AML-193 (cell line): ENCODE measurements around the gene GNG7.
"Not testable (repeated sequence)": the region's sequence is repeated elsewhere in the genome, so short reads cannot be mapped to it uniquely, and the experiment has no call there.

Experiments
- DNase-seq, 2 experiments: peaks; one replicate each; lab custom pipeline; 2025; lab: John Stamatoyannopoulos, UW

Gene GNG7

DNA sequence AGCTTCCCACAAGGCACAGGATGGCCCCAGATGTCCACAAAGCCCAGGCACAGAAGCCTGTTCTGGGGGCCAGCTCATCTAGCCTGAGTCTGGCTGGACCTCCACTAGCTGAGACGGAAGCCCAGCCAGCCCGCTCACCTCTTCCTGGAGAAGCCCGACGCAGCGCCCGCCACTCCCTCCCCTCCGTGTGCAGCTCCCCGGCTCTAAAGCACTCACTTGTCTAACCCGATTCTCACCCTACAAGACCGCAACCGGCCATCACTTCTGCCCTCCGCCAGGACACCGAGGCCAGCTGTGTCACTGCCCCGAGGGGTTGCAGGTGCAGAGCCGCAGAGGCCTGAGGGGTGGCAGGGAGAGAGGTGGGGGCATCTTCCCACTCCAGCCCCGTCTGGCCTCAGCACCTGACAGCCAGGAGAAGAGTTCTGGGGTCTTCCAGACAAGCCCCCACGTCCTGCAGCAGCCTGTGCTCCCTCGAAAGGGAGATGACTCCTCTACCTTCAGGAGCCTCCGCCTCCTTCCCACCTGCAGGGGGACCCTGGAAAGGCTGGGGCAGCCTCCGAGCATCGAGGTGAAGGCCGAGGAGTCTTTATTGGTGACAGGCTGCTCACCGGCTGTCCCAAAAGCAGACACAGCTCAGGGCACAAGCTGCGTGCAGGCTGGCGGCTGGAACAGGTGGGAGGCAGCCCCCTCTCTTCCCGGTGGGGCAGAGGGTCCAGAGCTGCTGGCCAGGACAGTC, 24.6 kb upstream of the GNG7 start:
- no peak for DNase-seq

DNA sequence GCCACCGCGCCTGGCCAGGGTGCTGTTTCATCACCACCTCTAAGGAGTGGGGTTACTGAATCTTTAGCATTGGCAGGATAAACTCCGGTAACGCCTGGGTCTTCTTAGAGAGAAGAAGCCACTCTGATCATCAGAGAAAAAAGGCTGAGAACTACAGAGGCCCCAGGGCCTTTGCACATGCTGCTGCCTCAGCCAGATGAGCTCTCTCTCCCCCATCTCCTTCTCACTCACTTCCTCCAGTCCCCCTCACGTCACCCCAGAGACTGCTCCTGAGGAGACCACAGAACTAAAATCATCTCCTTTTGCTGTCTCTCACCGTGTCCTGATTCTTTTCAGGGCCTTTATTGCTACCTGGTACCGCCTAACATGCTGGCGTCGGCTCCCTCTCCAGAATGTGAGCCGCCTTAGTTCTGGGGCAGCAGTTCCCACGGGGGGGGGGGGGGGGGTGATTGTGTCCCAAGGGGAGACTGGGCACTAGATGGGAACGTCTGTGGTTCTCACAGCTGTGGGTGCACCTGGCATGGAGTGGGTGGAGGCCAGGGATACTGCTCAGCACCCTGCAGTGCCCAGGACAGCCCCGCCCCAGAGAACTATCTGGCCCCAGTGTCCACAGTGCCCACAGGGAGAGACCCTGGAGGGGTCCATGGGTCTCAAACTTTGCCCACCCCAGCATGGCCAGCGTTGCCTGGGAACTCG, 23.8 kb upstream of the GNG7 start:
- DNase-seq, result no peak

DNA sequence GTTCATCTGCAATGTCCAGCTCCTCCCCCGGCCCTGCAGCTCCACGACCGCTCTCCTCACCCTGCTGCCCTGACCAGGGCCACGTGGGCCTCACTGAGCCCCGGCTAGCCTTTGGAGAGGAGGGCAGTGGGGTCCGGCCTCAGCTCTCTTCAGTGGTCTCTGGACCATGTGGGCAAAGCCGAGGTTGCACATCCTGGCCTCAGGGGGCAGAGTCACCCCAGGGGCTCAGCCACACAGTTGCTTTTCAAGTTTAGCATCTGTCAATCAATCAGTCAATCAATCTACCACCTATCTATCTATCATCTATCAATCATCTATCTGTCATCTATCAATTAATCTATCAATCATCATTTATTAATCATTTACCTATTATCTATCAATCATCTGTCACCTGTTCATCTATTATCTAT, 21.7 kb upstream of the GNG7 start:
- no peak for DNase-seq

DNA sequence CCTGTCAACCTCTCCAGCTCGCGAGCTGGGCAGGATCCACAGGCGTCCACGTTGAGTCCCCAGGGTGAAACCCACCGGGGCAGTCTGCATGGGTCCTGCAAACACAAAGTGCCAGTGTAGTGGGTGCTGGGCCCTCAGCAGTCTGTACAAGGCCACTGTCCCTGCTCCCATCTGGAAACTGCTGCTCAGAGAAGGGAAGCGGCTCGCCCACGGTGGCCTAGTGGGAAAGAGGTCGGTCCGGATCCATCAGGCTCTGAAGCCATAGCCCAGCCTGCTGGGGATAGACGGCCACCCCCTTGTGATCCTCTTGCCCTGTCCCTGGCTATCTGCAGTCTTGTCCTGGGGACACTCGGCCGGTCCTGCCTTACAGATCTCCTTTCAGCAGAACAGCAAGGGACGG, 21.3 kb upstream of the GNG7 start:
- DNase-seq, result no peak

DNA sequence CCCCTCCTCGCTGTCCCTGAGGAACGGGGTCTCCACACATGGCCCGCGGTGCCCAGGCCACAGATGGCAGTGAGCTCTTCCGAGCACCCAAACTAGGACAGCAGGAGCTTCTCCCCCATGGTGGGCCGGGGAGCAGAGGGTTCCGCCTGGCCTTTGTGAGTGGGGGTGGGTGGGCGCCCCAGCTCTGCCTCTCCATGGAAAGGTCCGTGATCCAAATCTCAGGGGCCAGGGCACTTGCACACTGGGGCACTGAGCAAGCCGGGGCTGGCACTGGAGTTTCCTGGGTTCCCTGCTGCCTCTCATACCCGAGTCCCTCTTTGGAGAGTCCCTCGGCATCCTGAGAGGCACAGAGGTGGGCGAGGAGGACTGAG, 20.8 kb upstream of the GNG7 start:
- no peak for DNase-seq

DNA sequence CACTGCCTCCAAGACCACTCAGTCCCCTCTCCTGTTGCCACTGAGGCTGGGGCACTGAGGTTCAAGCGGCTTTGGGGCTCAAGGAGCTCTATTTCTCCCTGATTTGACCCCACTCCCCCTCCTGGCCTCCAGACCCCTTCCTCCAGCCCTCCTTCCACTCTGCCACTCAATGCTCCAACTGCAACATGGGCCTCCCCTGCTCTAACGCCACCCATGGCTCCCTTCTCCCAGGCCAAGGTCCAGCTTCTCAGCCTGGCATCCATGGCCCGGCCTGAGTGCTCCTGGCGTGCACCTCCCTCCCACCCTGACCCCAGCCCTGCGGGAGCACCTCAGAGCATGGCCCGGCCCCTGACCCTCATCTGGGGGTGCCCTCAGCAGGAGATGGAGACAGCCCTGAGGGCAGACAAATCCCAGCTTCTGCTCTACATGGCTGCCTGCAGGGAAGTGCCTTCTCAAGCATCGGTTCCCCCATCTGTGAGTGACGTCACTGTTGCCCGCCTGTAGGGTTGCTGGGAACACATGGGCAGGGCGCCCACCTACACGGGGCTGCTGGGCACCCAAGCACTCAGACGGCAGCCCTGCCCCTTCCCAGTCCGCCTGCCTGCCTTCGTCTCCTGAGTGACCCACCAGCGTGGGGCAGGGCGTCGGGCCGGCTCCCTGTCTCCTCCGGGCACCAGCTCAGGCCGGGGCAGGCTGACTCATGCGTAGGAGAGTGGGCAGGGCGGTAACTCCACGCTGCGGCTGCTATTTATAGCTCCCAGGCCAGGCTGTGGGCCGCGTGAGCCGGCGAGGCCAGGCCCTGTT, 20.2 kb upstream of the GNG7 start:
- DNase-seq, result no peak

DNA sequence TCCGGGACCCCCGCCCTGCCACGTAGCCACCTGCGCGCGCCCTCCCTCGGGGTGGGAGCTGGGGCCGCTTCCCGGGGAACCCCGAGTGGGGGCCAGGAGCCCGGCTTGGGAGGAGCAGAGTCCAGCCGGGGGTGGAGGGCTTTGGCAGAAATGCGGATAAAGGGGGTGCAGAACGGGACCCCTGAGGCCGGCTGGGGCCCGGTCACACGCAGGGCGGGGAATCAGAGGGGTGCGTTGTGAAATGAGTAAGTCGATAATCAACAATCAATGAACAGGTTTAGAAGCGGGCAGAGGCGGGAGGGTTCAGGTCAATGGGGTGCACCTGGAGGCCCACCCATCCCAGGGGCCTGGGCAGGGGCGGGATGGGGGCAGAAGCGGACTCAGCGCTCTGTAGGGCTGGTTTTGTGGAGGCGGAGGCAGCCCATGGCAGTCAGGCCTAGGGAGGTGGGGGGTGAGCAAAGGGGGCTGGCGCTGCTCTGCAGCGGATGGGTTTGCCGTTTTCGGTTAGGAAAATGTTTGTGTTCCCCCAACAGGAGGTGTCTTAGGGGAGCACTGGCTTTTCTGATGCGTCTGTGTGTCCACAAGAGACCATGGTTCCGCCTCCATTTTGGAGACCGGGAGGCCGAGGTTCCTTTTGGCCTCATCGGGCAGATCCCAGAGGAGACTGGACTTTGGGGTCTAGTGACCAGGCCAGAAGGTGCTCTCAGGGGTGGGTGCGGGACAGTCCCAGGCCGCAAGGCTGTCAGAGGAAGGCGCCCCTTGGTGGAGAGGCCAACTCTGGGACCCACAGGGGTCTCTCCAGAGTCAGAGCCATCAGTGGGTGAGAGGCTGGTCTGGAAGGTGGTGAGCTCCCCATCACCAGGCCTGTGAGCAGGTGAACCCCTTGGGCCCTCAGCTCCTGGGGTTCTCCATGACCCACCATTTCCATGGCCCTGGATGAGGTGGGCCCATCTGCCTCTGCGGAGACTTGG, 19.4 kb upstream of the GNG7 start:
- DNase-seq, result no peak

DNA sequence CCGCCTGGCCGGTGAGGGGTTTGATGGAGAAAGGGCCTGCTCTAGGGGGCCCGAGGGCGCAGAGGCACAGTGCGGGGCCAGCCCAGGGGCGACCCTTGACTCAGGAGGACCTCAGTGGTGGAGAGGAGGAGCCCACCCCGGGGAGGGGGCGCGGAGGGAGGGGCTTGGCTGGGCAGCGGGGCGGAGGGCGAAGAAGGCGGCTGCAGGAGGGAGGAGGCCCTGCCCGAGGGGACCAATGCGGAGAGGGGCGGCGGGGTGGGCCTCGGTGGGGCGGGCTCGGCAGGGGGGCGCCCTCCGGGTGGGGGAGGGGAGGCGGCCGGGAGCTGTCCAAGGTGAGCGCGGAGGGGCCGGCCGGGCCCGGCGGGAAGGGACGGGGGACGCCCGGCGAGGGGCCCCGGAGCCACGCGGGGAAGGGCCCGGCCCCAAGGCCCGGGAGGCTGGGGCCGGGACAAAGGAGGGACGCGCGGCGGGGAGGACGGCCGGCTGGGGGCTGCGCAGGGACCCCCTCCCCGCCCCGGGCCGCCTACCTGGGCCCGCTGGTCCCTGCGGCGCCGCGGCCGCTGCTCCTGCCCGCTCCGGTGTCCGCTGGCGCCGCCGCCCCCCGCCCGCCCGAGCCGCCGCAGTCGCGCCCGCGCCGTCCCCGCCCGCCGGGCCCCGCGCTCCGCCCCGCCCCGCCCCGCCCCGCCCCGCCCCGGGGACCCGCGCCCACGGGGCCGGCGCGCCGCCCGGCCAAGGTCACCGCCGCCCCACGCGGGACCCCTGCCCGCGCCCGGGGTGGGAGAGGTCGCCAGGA, 18.5 kb upstream of the GNG7 start, which contains the start of gene DIRAS1:
TSS of gene DIRAS1 (minus strand) at position 596 of the 793 bp plus-strand sequence. CDS start 3,566 bp downstream, outside the sequence.
- no peak for DNase-seq

DNA sequence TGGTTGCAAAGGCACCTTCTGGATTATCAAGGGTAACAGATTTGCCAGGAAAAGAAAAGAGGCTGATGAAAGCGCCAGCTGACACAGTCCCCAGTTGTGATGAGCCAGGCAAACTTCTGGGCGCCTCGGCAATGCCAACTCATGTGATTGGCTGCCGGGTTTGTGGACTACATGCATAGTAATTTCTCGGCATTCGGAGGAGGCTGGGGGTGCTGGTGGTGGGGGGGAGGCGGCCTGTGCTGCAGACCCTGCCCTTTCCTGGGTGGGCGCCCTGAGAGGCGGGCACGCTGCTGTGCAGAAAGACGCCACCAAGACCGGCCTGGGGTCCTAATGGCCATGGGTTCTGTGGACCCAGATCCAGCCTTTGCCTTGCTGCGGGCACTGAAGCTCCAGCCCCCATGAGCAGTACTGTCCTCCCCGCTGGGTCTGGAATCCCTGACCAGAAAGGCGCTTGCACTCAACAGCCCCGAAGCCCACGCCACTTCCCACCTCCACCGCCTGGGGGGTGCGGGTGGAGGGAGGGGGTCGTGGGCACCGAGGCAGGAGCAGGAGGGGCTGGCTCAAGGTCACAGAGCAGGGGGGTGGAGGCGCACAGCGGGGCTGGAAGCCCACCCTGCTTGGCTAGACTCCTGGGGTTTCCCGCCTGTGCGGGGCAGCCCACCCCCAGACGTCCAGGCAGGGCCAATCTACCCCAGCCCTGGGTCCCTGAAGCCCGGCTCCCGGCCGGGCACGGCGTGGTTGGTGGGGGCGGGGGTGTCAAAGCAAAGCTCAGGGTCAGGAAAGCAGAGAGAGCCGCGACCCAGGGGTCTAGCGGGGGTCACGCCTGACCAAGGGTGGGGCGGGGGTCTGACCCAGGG, 17.7 kb upstream of the GNG7 start:
- DNase-seq, result no peak

DNA sequence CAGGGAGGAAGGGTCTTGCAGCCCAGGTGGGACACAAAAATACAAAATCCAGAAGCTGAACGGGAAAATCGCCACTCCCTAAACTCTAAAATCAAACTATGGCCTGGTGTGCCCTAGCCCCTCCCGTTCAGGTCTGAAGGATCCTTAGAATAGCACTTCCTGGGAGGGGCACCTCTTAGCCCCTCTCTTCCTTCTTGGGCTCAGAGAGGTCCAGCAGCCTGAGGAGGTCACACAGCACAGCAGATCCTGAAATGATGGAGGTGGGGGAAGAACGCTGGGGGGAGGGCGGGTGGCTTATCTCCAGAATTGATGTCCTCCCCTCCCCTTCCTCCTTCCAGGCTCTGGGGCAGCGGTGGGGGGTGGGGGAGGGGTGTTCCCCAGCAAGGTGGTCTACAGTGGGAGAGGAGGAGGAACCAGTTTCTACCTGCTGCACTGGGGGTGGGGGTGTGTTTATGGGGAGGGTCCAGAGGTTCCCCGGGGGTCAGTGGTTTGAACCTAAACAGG, 16.8 kb upstream of the GNG7 start:
- DNase-seq, result no peak

DNA sequence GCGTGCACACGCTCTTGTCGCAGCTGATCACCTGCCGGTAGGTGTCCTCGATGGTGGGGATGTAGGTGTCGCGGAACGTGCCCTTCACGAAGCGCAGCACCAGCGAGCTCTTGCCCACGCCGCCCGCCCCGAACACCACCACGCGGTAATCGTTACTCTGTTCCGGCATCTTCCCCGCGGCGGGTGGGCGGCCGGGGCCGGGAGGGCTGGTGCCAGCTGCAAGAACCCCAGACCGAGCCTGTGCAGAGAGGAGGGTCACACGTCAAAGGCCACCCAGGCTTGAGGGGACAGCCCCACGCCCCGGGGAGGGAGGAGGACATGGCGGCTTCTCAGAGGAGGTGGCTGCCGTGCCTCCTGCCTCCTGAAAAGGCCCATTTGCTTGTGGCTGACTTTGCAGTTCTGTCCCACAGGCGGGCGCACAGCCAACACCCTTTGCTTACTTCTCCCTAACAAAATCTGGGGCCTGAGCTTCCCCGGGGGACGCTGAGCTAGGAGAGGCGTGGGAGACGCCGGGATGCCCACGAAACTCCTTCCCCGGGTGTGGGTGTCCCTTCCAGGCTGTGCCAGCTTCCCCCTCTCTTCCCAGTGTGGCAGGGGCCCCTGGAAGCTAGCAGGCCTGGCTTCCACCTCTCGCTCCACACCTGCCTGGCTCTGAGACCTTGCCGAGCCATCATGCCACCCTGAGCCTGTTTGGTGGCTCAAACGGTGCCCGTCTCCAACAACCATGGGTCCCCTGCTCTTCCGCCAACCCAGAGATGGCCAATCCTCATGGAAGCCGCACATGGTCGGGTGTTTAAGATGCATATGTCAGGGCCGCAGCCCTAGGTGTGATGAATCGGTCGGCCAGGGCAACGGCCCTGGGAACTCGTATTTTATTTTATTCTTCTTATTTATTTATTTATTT, 15.4 kb upstream of the GNG7 start:
- no peak for DNase-seq

DNA sequence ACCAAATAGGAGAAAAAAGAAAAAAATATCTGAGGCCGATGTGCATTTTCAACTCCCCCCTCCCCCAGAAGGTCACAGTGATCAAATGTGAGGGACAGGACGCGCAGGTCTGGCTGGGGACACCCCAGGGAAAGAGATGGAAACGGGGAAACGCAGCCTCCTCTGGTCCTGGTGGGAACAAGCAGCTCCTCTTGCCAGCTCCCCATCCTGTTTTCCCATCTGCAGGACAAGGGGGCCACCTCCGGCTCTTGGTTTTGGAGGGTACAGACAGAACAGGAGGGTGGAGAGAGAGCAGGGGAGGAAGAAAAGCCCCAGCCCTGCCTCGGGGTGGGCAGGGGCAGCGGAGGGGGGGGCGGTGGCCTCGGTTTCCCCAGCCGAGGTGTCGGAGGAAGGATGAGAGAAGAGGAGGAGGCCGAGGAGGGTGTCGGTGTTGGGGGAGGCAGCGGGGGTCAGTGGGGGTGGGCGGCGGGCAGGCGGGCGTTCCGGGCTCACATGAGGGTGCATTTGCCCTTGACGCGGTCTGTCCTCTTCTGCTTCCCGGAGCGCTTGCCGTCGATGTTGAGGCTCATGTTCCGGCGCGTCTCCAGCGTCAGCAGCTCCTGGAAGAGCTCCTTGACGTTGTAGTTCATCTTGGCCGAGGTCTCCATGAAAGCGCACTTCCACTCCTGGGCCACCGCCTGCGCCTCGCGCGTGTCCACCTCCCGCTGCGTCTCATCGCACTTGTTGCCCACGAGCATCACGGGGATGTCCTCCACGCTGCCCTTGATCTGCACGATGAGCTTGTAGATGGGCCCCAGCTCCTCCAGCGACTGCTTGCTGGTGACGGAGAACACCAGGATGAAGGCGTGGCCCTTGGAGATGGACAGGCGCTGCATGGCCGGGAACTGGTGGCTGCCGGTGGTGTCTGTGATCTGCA, 14.5 kb upstream of the GNG7 start:
- no peak for DNase-seq

DNA sequence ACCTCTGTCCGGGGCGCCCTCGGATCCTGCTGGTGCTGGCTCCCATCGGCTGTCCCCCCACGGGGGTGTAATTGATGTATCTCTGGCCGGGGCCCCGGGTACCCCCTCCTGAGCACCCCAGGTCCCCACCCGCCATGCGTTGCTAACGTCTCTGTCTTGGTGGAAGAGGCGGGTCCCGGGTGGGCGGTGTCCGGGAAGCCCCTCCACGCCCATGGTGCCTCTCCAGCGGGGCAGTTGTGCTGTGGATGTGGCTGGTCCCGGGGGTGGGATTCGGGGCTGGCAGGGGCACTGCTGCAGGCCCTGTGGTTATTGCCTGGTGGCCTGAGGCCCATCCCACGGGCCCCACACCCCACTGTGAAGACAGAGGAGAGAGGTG, 13.8 kb upstream of the GNG7 start:
- DNase-seq, result no peak

DNA sequence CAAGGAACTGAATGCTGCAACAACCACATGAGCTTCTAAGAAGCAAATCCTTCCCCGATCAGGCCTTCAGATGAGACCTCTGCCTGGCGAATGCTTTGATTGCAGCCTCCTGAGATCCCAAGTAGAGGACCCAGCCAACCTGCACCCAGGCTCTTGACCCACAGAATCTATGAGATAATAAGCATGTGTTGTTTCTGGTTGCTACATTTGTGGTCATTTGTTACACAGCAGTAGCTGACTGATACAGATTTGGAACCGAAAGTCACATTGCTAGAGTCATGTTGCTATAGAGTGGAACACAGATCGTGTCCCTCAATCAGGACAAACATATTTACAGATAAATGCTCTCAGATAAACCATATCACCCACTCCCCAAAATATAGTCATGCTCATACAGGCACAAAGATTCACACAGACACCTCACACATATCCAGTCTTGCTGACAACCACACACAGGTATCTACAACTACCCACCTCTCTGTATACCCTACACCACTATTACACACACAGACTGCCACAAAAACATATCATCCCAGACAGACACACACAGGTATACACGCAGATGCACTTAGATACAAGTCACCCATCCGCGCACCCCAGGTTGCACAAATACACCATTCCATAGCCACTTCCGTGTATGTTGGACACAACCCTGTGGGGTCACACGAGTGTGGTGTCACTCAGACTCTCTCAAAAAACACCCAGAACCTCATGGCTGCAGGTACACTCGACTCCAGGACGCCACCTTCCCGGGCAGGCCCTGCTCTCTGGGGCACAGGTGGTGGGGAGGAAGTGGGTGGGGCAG, 13.2 kb upstream of the GNG7 start:
- DNase-seq, result no peak

DNA sequence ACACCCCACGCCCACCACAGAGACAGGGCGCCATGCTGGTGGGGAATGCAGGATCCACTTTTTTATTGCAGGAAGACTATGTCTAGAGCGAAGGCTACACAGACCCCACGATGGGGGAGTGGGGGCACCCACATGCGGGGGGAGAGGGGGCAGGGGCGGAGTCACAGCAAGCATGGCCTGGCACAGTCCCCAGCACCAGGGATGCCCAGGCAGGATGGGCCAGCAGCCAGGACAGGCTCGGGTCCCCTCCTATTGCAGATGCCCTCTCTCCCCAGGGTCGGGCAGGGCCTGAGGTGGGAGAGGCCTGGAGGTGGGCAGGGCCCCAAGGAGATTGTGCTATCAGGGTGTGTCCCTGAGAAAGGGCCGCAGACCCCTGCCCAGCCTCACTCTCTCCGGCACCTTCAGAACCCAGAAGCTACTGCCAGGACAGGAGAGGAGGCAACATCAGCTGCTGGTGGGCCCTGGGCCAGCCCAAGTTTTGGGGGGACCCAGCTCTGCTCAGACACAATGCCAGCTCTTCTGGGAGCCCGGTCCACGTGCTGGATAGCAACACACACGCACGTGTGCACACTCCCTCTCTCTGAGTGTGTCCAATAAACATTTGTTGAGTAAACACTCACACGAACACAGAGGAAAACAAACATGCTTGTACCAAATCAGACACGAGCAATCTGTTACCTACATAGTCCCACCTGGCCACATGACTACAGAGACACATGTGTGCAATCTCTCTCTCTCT, 12.2 kb upstream of the GNG7 start:
- no peak for DNase-seq

DNA sequence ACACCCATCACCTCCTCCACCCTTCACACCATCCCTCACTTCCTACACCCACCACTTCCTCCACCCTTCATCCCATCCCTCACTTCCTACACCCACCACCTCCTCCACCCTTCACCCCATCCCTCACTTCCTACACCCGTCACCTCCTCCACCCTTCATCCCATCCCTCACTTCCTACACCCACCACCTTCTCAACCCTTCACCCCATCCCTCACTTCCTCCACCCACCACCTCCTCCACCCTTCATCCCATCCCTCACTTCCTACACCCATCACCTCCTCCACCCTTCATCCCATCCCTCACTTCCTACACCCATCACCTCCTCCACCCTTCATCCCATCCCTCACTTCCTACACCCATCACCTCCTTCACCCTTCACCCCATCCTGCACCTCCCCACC, 11.6 kb upstream of the GNG7 start:
- DNase-seq, result not testable (repeated sequence)
